Activated CD4-positive, alpha-beta T cell treated with anti-CD3 and anti-CD28 coated beads, Interleukin-2, amount 50 U/mL, for 1 hour (primary cell): ENCODE data around the gene FAM20A.
"Not testable (repeated sequence)": the region's sequence is repeated elsewhere in the genome, so short reads cannot be mapped to it uniquely, and the experiment has no call there.

Source experiments
- DNase-seq: peaks from one replicate; pipeline ENCODE4 v3.0.0-alpha.2; 2020

Gene FAM20A

GRCh38 chr17:68564415-68565111, 36.6 kb downstream of the FAM20A start:
- no peak for DNase-seq

- DNase-seq = no peak
Observed at GRCh38 chr17:68562736-68563135, 38.4 kb downstream of the FAM20A start.

DNA sequence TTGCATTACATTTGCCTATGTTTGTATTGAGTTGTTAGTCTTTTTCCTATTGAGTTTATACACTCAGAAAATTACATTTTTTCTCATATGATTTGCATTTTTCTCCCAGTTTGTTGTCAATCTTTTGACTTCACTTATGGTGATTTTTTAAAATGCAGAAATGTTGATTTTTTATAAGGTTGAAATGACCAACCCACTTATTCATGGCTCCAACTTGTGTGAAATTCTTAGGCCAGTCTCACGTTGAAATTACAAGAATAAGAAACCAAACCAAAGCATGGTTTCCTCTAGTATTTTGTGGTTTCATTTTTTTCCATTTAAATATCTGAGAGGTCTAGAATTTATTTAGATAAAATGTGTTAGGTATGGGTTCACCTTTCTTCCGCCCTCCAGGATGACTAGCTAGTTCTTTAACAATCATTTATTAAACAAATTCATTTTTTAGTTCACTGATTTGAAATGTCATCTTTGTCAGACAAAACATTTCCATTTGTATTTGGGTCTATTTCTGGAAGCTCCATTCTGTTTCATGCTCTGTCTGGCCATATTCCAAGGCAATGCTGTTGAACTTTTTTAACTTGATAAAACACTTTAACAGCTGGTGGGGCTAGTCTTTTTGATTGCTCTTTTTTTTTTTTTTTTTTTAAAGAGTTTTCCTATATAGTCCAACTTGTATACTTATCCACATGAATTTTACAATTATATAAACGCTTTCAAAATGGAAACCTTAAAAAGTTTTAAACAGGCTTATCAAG, 40.0 kb downstream of the FAM20A start:
- no peak for DNase-seq

- DNase-seq = no peak
Observed at GRCh38 chr17:68559316-68559715, 41.9 kb downstream of the FAM20A start.

DNA sequence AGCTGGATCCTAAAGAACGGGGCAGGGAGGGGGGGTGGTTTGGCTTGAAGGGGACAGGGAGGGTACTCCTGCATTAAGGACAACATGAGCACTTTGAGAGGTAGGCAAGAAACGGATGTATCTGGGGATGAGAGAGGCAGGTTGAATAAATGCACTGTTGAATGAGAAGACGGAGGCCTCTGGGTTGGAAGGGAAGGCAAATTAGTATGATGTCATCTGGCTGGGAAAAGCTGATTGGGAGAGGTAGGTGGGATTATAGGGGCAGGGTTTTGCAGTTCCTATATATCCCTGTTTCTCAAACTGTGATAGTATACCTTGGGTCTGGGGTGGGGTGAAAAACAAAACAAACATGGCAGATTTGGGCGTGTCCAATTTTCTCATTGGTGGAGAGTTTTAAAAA, 44.6 kb downstream of the FAM20A start:
- DNase-seq = no peak

DNA sequence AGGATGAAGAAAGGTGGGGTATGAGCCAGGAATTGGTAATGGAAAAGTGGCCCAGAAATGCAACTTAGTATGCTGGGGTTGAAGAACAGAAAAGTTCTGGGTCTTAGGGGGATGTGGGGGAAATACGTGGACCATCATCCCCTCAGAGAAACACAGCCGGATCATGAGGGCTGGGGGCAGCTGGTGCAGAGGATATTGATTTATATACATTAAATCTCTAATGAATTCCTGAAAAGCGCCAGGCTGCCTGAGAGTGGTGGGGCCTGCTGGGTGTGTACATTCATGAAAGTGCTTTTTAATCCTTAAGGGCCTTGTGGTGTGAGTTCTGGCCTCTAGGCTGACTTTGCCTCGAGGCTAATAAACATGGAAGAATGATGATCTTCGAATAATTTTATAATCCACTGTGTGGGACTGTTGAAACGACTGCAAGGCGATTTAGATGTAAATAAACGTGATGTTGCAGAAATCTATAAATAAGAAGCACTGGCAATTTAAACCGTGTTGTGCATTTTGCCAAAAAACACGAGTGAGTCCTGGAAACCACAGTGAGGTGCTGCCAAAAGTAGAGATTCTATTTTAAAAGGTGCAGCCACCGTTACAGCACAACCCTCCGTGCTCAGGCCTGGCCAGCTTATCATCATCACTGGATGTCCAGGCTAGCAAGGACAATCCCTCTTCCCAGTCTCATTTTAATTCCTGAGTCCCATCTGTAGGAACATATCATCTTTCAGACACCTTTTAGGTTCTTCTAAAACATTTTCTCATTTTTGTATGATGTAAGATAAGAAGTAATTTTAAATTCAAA, 56.9 kb downstream of the FAM20A start:
- DNase-seq = no peak

GRCh38 chr17:68542698-68543463, 58.3 kb downstream of the FAM20A start:
- no peak for DNase-seq

- no peak for DNase-seq
Observed at GRCh38 chr17:68541816-68542215, 59.4 kb downstream of the FAM20A start.

DNA sequence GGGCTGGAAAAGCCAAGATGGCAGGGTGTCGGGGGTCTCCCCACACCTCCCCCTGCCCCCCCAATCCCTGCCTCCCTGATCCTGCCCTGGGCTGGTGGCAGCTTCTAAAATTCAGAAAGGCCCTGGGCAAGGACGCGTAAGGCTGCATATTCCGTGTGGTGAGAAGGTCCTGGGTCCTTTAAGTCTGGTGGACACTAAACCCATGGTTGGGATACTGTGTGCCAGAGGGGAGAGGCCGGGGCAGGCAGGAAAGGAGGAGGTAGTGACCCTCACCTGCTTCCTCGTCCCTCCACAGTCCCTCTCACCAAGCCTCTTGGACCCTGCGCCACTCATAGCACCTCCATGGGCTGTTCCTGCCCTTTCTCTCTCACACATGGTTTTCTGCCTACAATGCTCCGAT, 60.2 kb downstream of the FAM20A start:
- DNase-seq = no peak

DNA sequence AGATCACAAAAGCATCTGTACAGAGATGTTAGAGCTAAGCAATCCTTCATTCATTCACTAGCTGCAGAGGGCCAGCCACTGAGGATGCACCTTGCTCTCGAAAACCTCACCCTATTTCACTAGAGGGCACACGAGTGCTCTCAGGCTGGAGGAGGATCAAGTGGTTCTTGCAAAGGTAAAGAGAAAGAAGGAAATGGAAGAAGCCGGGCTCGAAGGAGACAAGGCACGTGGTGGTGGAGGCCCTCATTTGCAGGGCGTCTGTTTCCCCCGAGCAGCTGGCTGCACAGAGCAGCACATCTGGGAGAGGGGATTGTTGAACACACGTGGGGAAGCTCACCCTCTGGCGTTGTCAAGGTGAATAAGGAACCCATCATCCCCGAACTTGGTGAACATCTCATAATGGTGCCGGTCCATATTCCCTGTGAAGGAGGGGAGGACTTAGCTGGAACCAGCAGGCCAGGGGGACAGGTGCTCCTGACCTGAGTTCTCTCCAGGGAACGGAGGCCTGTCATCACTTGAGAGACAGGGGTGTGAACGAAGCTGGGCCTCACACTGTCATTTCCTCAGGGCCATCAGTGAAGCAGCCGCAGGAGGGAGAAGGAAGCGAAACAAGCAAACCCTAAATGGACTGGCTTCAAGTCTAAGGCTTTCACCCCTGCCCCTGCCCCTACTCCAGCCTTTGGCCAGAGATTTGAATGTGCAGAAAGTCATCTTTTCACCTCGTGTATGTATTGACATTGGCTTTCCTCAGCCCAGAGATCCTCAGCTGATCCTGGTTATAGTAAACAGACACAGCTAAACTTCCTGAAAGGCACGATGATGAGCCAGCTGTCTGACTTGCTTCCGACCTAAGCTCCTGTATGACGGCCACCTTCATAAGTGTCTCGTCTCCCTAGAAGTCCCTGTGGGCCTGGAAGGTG, 61.4 kb downstream of the FAM20A start:
- DNase-seq = no peak

DNA sequence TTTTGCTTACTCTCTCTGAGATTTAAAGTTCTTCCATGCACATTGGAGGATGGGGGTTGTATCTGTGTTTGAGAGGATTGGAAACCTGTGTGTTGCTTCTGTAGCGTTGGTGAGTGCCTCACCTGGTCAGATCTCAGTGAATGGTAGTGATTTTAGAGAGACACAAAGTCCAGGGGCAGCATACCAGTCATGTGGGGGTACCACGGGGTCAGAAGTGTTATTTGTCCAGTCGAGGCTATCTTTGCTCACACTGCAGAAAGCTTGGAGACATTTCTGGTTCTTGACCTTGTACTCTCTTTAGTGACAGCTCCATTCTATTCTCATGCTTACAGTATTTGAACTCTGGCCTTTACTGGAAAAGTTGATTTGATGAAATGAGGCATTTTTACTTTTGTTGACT, 65.2 kb downstream of the FAM20A start:
- DNase-seq = no peak

DNA sequence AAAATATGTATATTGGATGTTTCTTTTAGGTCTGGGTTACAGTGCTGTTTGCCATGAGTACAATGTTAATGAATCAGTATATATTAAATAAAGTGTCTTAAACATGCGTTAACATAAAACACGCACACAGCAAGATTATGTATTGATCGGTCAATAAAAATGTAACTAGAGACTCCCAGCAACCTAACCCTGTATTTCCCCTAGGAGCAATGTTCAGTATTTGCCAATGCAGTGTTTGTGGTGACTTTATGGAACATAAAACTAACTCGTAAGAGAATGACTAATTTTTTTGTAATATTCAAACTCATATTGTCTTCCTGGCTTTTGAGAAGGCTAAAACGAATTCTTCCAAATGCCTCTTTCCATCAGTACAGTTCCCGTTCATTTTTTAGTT, 66.5 kb downstream of the FAM20A start:
- no peak for DNase-seq

DNA sequence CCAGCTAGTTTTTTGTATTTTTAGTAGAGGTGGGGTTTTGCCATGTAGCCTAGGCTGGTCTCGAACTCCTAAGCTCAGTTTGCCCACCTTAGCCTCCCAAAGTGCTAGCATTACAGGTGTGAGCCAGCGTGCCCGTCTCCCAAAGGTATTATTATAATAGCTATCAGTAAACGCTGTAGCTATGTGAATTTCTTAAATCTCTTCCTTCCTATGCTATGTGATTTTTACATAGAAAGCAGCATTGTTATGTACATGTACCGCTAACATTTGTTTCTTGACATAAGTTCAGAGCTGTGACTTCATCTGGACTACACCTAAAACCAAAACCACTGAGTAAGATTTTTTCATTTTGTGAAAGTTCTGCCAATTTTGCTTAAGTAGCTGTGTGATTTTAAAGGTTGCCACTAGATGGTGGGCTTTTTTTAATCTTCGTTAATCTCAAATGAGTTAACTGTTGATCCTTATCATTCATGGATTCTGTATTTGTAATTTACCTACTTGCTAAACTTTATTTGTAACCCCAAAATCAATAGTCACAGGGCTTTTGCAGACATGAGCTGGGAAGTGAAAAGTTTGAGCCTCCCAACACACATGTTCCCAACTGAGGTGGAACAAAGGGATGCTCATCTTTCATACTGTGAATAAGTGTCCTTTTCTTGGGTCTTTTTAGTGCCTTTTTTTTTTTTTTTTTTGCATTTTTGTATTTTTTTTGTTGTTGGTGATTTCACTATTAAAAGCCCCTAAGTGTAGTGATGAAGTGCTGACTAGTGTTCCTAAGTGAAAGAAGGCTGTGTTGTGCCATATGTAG, 67.1 kb downstream of the FAM20A start:
- no peak for DNase-seq

DNA sequence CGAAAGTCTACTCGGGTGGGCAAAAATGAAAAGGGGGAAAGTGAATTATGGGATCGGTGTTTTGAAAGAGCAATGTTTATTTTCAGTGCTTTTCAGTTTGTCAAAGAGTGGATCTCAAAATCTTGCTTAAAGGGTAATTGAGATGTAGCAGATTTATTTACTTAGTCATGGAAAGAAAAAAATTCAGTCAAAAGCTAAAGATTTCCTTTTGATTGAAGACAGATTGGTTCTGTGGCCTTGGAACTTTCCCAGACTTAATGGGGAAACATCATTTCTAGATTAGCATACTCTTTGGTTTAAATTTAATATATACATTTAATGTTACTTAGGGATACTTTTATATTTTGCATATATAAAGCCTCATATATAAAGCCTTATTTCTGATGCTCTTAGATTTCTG, 68.3 kb downstream of the FAM20A start:
- no peak for DNase-seq

DNA sequence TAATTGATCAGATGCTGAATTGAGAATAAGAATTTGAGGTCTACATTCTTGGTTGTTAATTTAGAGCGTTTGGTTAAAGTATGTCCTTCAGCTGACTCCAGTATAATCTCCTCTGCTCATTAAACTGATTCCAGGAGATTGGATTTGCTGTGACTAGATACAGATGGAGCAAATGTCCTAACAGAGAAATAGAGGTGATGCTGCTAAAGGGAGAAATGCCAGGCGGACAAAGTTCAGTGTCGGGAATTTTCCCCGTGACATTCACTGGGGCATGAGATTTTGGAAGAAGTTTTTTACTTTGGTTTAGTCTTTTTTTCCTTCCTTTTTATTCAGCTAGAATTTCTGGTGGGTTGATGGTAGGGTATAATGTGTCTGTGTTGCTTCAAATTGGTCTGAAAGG, 69.9 kb downstream of the FAM20A start:
- DNase-seq = no peak

- DNase-seq = no peak
Observed at GRCh38 chr17:68527314-68527713, 73.9 kb downstream of the FAM20A start.

DNA sequence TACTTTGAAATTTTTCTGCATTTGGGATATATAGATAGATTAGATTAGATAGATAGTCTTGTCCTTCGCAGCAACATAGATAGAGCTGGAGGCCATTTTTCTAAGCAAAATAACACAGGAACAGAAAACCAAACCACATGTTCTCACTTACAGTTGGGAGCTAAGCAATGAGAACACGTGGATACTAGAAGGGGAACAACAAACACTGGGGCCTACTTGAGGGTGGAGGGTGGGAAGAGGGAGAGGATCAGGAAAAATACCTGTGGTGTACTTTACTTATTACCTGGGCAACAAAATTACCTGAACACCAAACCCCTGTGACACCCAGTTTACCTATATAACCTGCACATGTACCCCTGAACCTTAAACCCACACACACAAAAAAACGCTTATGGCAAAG, 74.6 kb downstream of the FAM20A start:
- DNase-seq = no peak

DNA sequence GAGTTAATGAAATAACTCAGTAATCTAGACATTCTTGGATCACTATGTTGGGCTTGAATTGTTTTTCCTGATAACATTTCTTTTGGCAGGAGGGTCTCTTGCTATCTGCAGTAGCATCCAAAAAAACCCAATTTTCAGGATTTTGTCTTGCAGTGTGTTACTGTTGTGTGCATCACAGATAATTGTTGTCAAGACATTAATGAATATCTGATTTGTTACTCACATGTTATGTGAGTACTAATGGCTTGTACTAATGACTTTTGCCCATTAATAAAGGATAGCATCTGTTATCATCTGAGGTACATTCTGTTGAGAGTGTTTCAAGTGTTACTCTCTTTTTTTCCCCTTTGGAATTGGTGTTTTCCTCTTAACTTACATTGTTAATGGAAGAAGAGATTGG, 78.9 kb downstream of the FAM20A start:
- no peak for DNase-seq

DNA sequence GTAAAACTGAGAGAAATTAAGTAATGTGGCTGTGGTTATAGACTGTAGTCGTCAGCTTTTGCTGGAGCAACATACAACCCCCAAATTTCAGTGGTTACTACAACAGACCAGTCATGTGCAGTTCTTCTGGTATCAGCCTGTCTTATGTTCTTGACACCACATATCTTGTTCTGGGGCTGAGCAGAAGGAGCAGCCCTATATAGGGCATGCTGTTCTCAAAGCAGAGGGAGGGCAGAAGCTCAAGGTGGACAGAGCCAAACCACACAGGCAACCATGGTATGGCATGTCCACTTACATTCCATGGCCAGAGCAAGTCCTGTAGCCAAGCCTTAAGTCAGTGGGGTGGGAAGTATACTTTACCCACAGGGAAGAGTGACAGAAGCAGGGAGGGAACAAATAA, 81.3 kb downstream of the FAM20A start:
- DNase-seq = no peak

- DNase-seq = not testable (repeated sequence)
Observed at GRCh38 chr17:68519051-68519450, 82.1 kb downstream of the FAM20A start.
